HS-5 (cell line): ENCODE data around the gene MYO18B.

Experiments
- DNase-seq: peaks from one replicate; pipeline ENCODE4 v3.0.0-alpha.2; 2012; ENCODE audit warnings: low read depth

Gene MYO18B

DNA sequence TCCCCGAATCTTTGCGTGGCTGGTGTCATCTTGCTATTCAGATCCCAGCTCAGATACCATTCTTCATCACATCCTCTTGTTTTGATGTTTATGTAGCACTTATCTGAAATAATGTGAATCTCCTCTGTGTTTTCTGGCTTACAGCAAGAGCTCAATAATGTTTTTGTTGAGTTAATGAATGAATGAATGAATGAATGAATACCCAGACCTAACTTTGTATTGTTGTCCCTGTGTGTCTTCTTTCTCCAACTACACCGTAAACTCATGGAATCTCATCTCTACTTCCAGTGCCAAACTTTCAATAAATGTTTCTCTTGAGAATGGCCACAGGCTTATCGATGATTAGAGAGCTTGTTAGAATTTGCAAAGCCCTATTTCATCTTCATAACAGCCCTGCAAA lies 110.2 kb downstream of the MYO18B start:
- no peak for DNase-seq

DNA sequence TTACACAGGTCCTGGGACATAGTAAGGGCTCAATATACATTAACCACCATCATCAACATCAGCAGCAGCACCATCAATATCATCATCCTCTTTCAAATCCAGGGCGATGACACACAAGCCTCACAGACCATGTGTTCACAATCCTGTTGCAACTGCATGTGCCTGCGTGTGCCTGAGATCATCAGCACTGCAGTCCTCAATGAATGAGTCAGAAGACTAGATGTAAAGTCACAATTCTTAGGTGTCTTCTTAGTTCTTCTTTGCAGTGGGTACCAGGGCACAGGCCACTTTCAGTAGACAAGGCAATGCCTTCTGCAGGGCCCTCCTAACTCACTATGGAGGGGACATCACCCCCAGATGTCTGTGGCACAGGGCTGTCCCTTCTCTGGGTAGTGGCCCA lies 111.1 kb downstream of the MYO18B start:
- DNase-seq, result peak; percentile 14

DNA sequence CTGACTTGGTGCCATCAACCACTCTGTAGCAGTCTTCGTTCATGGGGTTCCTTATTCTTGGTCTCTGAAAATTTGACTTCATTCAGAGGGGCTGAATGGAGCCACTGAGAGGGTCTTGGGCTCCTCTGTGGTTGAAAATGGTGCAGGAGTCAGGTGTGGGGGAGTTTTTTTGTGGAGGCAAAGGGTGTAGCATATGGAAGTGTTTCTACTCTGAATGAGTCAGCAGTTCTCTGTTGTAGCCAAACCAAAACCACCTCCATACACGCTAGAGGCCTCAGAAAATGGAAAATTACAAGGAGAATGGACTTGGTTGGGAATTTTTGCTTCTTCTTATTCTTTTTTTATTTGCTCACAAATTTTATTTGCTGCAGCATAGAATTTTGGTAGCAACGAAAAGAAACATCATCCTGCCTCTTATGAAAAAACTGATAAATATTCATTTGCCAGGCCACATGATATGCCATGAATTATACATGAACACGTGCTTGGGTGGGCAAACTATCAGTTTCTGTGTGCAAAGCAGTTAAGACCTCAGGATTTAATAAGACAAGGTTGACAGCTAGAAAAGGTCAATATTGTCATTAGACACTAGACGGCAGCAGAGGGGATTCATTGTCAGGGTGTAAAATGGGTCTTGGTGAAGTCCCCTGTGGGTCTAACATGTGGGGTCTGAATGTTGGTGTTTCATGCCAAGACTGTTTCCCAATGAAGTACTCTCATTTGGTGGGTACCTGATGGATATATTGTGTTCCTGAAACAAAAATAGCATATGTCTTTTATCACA lies 111.7 kb downstream of the MYO18B start:
- DNase-seq, result no peak

DNA sequence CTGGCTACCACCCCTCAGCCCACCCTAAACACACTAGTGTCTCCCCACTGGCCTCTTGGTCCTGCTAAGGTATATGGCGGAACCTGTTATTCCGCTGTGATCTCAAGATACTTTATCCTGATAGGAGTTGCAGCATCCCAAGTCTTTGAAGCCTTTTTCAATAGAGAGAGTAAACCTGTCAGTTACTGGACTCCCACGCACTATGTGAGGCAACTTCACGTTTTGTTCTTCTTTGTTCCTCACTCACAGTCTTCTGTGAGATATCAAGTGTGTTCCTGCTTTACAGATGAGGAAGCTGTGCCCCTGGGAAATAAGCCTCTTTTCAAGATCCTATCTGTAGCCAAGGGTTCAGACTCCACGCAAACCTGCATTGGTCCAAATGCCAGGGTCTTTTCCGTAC lies 127.8 kb downstream of the MYO18B start:
- no peak for DNase-seq

DNA sequence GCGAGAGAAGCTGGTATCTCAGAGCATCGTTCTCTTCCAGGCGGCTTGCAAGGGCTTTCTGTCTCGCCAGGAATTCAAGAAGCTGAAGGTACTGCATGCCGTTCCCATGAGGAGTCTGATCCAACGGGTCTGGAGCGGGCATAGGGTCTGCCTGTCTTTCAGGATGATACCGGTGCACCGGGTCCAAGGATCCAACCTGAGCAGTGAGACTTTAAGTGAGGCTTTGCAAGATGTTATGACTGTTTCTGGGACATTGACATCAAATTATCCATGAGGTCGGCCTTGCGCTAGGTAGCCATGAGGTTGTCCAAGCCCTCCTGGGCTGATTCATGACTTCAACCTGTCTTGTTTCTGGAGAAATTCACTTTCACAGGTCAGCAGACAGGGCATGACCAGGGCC lies 132.3 kb downstream of the MYO18B start:
- DNase-seq, result no peak

DNA sequence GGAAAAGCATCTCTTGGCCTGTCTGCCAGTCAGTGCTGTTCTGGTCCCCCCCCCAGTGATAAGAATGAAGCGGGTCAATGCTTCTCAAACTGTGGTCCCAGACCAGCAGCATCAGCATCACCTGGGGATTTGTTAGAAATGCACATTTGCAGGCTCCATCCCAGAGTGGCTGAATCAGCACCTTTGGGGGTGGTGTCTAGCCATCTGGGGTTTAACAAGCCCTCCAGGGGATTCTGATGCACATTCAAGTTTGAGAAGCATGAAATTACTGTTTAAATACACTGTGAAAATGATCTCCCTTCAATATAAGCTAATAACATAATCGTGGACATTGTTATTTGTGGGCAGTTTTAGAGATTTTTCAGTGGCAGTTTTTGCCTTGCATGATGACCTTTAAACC lies 133.5 kb downstream of the MYO18B start:
- DNase-seq, result no peak

DNA sequence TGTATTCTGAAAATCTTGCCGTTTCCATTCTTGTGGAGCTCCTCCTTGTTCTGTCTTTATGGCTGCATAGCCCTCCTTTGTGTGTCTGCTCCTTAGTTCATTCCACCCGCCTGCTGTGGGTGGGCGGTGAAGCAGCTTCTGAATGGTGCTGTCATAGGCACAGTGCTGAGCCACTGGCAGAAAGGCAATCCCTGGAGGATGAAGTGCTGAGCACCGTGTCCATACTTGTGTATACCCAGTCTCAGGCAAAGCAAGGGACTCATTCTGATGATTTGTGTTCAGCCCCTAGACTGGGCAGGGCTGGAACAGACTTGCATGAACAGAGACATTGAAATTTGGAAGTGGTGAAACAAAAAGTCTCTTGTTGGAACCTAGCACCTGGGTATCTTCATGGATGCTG lies 134.9 kb downstream of the MYO18B start:
- DNase-seq, result no peak

DNA sequence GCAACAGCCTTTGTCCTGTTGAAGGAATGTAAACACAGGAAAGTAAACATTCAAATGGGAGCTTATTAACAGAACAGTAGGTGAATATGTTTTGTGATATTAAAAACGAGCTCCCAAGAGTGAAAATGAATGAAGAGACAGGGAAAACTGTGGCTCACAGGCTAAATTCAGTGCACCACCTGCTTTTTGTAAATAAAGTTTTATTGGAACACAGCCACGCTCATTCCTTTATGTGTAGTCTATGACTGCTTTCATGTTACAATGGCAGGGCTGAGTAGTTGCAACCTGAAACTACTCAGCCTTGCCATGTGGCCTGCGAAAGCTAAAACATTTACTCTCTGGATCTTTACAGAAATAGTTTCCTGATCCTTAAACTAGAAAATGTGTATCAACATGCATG lies 136.9 kb downstream of the MYO18B start:
- DNase-seq, result no peak

DNA sequence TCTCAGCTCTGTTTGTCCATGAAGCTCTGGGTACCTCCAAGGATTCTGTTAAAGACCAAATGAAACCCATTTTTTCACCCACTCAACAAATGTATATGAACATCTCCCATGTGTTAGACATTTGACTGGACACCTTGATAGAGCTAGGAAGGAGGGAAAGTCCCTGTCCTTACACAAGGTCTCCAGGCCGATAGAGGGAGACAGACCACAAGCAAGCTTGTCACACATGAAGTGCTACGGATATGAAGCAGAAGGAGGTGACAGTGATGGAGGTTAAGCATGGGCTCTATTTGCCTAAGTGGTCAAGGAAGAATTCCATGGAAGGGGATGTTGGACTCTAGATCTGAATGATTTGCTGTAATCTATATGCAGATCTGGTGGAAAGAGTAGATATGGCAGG lies 138.5 kb downstream of the MYO18B start:
- no peak for DNase-seq

DNA sequence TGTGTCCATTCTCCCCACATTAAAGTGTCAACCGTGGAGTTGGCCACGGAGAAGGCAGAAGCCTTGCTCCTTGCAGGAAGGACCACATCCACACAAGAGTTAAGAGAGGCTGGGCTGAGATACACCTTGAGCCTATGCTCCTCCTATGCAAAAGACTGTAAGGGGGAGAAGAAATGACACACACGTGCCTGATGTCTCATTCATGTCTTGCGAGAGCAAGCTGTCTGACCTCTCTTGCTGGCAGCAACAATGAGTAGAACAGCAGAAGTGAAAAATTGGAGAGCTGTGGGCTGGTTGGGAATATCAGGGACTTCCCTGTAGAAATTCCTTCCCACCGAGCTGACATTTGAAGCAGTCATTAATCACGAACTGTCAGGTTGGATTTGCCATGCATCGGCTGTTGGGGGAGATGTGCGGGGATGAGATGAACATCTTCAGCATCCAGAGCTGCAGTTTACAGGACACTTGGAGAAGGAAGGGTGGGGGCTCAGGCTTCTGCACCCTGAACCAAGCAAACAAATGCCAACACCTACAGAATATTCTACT lies 139.3 kb downstream of the MYO18B start:
- DNase-seq, result no peak

DNA sequence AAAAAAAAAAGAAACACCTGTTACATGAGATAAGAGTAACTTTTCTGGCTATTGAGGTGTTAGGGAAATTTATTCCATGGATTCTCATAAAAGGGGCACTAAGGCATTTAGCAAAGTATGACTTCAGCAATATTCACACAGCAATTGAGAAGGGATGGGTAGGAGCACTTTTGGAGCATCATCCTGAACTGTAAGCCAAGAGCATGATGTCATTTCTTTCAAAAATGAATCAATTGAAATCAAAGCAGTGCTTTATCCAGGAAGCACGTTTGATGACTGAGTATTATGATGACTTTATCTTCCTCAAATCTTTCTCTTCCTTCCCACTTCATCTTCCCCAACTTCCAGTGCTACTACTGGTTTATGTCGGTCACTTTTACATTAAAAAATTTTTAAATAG lies 140.4 kb downstream of the MYO18B start:
- no peak for DNase-seq

DNA sequence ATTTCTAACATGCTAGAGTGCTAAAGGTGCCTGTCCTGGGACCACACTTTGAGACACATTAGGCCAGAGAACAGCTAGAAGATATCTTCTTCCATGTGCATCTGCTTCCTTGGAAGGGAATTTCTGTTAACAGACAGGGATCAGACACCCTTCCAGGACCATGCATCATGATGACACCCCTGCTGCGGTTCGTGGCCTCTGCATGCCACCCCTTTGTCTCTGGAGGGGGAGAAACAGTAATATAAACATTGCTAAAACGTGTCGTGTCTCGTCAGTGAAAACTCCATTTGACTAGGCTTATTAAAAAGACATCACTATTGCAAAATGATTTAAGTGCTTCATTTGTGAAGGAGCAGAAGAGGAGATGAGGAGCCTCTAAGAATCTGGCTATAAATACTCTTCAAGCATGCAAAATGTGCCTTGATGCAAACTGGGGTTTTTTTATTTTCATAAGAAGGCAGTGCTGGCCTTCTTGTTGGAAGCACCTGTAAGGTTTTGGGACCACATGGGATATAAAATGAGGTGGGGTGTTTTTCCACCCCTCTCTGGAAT lies 141.6 kb downstream of the MYO18B start:
- no peak for DNase-seq

DNA sequence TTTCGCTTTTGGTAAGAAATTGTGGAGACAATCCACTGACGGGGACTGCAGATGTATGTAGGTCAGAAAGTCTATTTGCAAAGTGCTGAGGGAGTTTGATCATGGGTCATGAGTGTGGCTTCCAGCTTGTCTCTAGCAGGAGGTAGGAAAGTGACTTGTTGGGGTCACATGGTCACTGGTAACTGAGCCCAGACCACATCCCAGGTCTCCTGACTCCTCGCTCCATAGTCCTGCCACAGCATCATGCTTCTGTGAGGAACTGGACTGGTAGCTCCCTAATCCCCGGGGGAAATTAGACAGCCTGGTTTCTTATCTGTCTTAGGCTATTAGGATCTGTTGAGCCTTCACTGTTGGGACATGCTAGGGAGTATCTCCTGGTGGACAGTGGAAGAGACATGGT lies 142.1 kb downstream of the MYO18B start:
- DNase-seq, result no peak

DNA sequence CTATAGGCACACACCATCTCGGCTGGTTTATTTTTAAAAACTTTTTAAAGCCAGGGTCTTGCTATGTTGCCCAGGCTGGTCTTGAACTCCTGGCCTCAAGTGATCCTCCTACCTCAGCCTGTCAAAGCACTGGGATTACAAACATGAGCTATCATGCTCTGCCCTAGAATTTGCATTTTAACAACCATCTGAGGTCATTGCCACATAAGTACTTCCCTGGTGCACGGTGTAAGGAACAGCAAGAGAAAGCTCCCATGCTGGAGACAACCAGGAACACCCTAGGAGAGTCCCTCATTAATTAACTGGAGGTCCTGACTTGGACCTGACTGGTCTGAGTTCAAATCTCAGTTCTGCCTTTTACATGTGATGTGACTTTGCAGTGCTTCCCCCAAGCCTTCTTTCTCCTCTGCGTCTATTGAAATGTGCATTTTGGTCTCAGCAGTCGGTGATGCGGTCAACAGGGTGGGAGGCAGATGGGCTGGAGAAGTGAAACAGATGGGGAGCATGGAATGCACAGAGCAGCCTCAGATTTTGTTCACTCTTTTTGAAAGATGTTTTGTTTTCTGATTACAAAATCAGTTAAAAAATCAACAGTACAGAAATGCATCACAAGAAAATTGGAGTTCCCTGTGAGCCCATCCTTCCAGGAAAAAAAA lies 146.5 kb downstream of the MYO18B start:
- no peak for DNase-seq

DNA sequence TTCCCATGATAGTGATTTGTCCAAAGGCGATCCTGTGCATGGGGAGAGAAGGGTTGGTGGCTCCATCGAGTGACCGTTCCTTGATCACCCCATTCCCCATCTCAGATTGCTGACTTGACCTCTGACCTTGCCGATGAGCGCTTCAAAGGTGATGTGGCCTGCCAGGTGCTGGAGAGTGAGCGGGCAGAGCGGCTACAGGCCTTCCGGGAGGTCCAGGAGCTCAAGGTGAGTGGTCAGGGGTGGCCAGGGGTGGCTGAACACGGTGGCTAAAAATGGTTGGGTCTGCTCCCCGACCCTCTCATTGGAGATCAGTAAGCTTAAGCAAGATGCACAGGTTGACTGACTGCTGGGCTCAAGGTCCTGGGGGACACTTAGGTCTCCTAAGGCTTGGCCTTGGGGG lies 148.7 kb downstream of the MYO18B start:
- no peak for DNase-seq

DNA sequence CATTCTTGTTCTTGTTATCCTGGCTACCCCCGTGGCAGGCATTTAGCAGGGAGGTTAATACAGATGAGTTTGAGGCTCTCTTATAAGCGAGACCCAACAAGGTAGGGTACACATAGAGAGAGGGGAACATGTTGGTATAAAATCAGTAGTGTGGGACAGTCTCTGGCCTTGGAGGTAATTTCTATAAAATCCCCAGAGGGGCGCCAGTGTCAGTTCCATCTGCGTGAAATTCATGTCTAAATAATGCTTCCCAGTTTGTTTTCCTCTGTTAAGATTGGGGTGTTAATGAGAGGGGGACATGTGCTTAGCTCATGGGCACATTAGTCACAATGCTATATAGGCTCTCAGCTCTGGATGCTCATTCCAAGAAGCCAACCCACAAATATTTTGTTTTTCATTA lies 150.7 kb downstream of the MYO18B start:
- no peak for DNase-seq

DNA sequence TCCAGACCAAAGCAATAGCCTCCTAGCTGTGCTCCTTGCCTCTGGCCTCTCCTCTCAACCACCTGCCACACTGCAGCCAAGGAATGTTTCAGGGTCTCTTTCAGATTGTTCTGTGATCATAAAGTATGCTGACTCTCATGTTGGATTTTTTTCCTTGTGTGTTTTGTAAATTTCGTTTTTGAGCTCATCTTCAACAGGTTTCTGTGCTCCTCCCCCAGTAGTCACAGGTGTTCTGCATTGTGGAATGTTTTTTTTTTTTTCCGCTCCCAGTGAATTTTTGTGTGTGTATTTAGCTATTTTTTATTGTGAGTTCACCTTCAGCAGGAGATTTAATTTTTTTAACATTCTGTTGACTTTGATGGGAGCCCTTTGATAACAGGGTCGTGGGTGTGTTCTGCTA lies 153.7 kb downstream of the MYO18B start:
- no peak for DNase-seq

DNA sequence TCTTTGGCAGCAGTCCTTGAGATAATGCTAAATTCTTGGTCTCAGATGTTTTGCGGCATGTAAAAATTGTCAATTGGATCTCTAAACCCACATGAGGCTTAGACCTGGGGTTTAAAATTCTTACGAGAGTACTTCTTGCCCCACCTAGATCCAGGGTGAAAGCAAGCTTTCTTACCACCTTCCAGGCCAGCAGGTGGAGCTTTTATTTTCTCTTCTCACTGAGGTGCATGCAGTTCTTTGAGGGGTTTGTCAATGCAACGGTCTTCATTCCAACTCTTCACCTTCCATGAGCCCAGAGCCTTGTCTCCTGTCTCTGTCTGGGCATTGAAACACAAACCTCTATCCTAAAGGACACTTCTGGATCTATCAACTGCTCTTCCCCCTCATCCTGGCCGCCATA lies 154.1 kb downstream of the MYO18B start:
- DNase-seq, result no peak

DNA sequence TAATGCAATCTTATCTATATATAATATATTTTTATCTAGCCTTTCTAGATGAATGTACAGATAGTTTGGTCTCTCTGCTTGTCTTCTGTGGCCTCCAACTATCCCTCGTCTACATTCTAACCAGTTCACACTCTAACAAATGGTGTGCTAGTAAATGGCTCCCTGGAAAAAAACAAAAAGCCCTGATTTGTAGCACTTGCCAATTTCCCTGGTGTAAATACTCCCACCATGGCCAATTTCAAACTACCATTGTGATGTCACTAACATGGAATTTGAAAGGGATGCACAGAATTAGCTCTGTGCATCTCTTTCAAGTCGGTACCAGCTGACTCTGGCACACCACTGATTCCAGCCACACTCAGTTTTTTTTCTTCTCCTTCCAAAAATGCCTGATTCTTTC lies 154.6 kb downstream of the MYO18B start:
- no peak for DNase-seq

DNA sequence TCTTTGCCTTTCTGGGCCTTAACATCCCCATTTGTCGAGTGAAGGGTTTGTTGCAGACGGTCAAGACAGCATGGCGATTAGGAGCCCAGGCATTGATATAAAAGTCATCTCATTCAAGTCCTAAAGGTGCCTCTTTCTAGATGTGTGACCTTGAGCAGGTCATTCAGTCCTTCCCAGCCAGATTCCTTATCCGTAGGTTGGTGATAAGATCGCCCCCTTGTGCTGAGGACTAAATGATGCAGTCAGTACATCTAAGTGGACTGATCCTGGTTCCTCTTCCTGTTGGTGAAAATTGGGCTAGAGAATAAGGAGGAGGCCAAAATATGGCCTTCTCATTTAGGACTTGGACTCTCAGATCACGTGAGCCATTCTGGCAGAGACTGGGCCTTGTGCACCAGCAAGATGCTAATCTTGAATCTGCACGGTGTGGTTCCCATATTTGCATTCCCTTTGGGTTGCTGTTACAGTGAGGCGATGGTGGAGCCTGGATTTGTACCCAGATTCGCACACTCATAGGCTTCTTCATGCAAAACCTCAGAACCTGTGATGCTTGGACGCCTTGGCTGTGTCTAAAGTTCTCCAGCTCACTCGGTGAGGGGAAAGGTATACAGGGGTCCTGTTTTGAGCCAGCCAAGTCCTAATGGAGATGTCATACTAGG lies 156.8 kb downstream of the MYO18B start:
- DNase-seq, result no peak

DNA sequence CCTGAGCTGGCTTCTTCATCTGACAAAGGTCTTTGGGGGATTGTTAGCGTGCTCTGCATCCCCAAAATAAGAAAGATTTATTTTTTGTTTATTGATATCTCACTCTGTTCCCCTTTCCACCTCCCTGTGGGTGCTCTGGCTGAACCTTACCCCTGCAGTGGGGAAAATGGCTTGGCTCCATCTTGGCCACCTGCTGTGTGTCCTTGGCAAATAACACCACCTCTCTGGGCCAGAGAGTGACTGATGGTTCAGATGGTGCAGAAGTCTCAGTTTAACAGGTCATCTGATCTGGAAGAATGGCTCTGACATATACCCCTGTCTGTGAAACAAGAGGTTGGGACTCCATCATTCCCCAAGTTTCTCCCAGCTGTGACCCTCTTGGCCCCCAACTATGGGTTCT lies 157.6 kb downstream of the MYO18B start:
- no peak for DNase-seq

DNA sequence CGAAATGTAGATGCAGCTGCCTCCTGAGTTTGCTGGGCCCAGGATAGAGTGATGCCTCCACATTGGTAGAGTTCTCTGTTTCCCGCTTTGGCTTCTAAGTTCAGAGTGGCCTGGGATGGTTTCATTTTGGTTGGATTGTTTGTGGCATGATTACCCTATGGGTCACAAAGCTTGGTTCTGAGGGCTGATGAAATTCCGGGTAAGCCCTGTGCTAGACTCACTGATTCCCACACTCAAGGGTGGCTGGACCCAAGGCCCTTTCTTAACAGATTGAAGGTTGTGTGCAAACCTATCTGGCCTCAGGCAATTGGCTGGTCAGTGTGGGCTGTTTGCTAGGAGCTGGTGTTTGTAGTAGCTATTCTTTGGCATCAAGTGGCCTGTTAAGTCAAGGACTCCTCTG lies 158.4 kb downstream of the MYO18B start:
- no peak for DNase-seq

DNA sequence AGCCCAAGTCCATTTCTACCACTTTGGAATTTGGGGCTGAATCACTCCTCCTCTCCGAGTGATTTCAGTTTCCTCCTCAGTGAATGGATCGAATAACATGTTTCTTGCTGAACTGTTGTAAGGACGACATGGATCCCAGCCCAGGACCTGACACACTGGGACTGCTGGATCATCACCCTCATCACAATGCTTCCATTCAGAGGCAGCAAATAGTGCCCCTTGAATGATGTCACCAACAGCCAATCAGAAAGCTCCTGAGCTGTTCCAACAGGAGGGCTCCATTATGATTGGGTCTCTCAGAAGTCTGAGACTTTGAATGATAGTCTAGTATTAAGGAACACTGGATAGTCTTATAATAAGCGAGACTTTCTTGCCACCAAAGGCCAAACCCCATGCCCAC lies 158.9 kb downstream of the MYO18B start:
- DNase-seq, result no peak
